Measurements from ENCODE around the gene NDUFC1. TPM values are rescaled to one million over a fixed set of nuclear protein-coding genes. Genes with fewer than 3 reads are reported as not detected.

Gene NDUFC1
- total and polyA plus RNA-seq, 2 of the 8 experiments (the other 6 are each of a cell fraction or from before 2014, with no cell fraction given) = 41.9 to 62.0 TPM

GRCh38 chr4:139311909-139312308 is 9.6 kb upstream of the NDUFC1 start:
- Histone ChIP-seq H3K27me3 (replicated peaks in 1 of 4; ENCODE audit: control insufficient read depth in 3 of 4, extremely low read depth in 1 of 4, insufficient read depth in 3 of 4, low read length in 3 of 4) (no peaks in the 10 kb centered on the region), H2BK5ac (ENCODE audit: low read depth, low read length) (no peak overlapping the region), H3K9ac (replicated peaks in 1 of 4; ENCODE audit: extremely low read depth in 1 of 4, low read depth in 3 of 4, low read length in 3 of 4) (no peak overlapping the region), H4K5ac (ENCODE audit: insufficient read length, low read depth, low read length) (no peak overlapping the region), H3K79me2 (ENCODE audit: control insufficient read depth in 1 of 2, insufficient read depth in 2 of 2, low read length in 2 of 2) (peaks cover 36 to 99% of the 10 kb centered on the region in 2 experiments), H3K4me1 (replicated peaks in 1 of 4; ENCODE audit: control insufficient read depth in 3 of 4, insufficient read depth in 4 of 4, low read length in 3 of 4) (peaks cover 5 to 10% (median 7%) of the 10 kb centered on the region in 4 experiments), H2AFZ (ENCODE audit: low read length) (no peak overlapping the region), H2BK120ac (replicated peaks; ENCODE audit: low read depth, low read length) (no peak overlapping the region), H4K8ac (ENCODE audit: extremely low read depth, insufficient read depth, low read length) (no peak overlapping the region), H2BK20ac (ENCODE audit: low read length) (no peak overlapping the region), H3K9me3 (ENCODE audit: insufficient read depth in 2 of 2, low read depth in 1 of 2, low read length in 1 of 2) (no peaks in the 10 kb centered on the region), H3K36me3 (ENCODE audit: control insufficient read depth in 2 of 4, insufficient read depth in 4 of 4, low read length in 3 of 4) (peaks cover 0 to 6% (median 0%) of the 10 kb centered on the region in 4 experiments; a peak in 1 of 8 replicates), H3K56ac (replicated peaks; ENCODE audit: insufficient read length, low read depth, low read length) (no peak overlapping the region), H3K79me1 (ENCODE audit: low read depth, low read length) (no peaks in the 10 kb centered on the region), H3K18ac (ENCODE audit: extremely low read depth, low read length) (no peak overlapping the region), H2BK15ac (ENCODE audit: low read length) (no peak overlapping the region), H2AK5ac (ENCODE audit: low read depth, low read length) (no peak overlapping the region), H4K91ac (replicated peaks; ENCODE audit: insufficient read length, low read length) (no peak overlapping the region), H3K27ac (ENCODE audit: low read depth, low read length) (no peak overlapping the region), H2BK12ac (ENCODE audit: low read depth, low read length) (no peak overlapping the region), H3K23ac (ENCODE audit: insufficient read length) (no peak overlapping the region), H4K20me1 (replicated peaks in 1 of 2; ENCODE audit: control insufficient read depth in 1 of 2, insufficient read depth in 2 of 2, low read length in 2 of 2) (peaks cover 12 to 20% of the 10 kb centered on the region in 2 experiments), H3K4me2 (ENCODE audit: insufficient read depth in 1 of 2, low read depth in 2 of 2, low read length in 2 of 2) (no peak overlapping the region), H3K14ac (ENCODE audit: insufficient read length) (no peak overlapping the region), H3K23me2 (ENCODE audit: low read depth, low read length) (no peaks in the 10 kb centered on the region), H3K4me3 (ENCODE audit: extremely low read depth in 1 of 4, insufficient read depth in 2 of 4, low read depth in 3 of 4, low read length in 4 of 4) (no peak overlapping the region), H3K4ac (replicated peaks; ENCODE audit: insufficient read length, low read depth, low read length) (no peak overlapping the region)
- 92% methylated on average over 3 of the region's 3 CpGs; no CpG with 5 or more reads in 1 of the 2 experiments for WGBS, 2 experiments (ENCODE audit: extremely low coverage in 1 of 2, insufficient coverage in 1 of 2, insufficient read length in 1 of 2, insufficient replicate concordance in 2 of 2, low coverage in 1 of 2, low lambda C conversion rate in 2 of 2, missing lambda C conversion rate in 1 of 2)
- DNase-seq (ENCODE audit: low read depth in 1 of 2, low spot score in 2 of 2) (no peak), FAIRE-seq (no peak)
- ChIA-PET CTCF (ENCODE audit: partially characterized antibody) (interaction anchor here (0.6 to 1.2 kb wide), 4 partner anchors 9 to 85 kb away, joined by 4 read pairs; no protein-coding TSS in a partner anchor), POLR2A (ENCODE audit: partially characterized antibody) (interaction anchor here (0.6 to 3.7 kb wide), 4 partner anchors 11 to 270 kb away, joined by 3 to 28 read pairs (median 3); partner anchors contain the start of genes NAA15 and NDUFC1)
- TF ChIP-seq RAD21 (IDR thresholded peaks at IDR 0.05 in 1 of 2, conservative IDR thresholded peaks at IDR 0.05 in 1 of 2; ENCODE audit: low read depth in 2 of 2, low read length in 2 of 2) (no peak), EGR1 (IDR thresholded peaks at IDR 0.05; ENCODE audit: borderline replicate concordance, low read depth, low read length) (no peak), YY1 (IDR thresholded peaks at IDR 0.05; ENCODE audit: low read depth, low read length) (no peak), SP2 (IDR thresholded peaks at IDR 0.05; ENCODE audit: low read length) (no peak), MAX (IDR thresholded peaks at IDR 0.05) (no peak)
